Hematopoietic multipotent progenitor cell treated with erythropoietin and hydrocortisone succinate and interleukin-3 and kit ligand, for 15 days (in vitro differentiated cells): ENCODE results near the gene SERINC2.
A peak's percentile ranks its signal among the peaks of the same experiment; 100 is the strongest.
"Not testable (repeated sequence)": the region's sequence is repeated elsewhere in the genome, so short reads cannot be mapped to it uniquely, and the experiment has no call there.

ENCODE experiments used
- DNase-seq: peaks from one replicate; pipeline ENCODE4 v3.0.0-alpha.2; 2015; ENCODE audit warnings: low spot score

Gene SERINC2

DNA sequence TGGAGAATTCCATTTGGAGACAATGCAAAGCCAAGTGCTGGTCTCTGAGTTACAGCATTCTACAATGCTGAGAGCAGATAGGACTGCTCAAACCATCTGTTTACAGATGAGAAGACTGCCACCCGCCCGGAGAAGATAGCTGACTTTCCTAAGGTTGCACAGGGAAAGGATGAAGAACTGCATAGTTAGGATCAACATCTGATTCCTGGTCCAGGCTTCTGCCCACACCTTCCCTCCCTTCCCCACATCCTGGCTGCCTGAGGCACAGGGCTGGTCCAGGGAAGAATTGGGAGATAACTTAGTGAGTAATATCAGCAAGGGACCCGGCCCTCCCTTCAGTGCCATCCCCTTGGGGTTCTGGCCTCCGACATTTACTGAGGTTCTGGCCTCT, 2.0 kb downstream of the SERINC2 start:
- no peak for DNase-seq

DNA sequence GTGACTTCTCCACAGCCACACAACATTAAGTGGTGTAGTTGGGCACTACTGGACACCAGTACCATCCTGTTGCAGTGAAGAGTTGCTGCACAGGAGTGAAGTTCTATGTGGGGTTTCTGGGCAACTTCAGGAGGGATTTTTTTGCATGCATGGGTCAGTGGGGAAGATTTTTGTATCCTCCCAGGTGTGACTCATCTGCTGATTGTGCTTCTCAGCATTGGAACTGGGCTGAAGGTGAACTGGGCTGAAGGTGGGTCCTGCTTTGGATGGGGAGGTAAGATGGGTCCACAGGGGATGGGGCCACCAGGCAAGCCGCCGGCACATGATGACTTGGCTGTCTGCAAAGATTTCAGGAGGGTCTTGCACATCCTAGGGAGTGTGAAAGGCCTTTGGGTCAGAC, 2.6 kb downstream of the SERINC2 start:
- DNase-seq = no peak

DNA sequence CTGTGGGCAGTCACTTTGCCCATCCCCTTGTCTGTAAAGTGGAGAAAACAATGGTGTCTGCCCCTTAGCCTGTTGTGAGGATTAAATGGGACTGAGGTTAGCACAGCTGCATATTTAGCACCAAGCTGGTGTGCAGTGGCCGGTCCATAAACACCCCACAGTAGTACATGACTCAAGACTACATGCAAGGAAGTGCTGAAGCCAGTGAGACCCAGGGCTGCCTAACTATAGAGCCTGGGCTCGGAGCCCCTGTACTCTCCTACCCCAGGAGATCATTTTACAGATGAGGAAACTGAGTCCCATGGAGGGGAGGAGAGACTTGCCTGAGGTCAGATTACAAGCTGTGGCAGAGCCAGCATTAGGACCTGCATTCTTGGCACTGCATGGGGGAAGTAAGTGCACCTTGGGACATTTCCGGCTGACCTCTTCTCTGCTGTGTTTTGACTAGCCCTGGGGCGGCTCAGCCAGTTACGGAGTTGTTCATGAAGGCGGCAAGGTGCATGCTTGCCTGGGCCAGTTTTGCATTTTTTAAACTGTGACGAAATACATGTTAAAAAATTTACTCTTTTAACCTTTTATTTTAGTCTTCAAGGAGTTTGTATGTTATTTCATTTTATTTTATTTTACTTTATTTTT, 3.2 kb downstream of the SERINC2 start:
- DNase-seq = no peak

DNA sequence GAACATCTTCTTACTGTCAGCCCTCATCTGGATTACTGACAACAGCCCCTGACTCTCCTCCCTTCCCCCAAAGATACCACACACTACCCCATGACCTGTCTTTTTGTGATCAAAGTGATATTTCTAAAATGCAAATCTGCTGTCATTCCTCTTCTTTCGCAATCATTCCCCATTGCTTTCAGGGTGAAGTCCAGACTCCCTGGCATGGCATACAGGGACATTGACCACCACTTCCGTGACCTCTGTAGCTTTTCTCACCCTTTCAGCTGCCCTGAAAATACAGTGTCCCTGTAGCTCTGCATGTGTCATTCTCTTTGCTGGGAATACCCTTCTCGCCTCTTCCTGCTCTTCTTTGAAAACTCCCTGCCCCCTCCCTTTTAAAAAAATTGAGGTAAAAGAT, 4.1 kb downstream of the SERINC2 start:
- DNase-seq = no peak

DNA sequence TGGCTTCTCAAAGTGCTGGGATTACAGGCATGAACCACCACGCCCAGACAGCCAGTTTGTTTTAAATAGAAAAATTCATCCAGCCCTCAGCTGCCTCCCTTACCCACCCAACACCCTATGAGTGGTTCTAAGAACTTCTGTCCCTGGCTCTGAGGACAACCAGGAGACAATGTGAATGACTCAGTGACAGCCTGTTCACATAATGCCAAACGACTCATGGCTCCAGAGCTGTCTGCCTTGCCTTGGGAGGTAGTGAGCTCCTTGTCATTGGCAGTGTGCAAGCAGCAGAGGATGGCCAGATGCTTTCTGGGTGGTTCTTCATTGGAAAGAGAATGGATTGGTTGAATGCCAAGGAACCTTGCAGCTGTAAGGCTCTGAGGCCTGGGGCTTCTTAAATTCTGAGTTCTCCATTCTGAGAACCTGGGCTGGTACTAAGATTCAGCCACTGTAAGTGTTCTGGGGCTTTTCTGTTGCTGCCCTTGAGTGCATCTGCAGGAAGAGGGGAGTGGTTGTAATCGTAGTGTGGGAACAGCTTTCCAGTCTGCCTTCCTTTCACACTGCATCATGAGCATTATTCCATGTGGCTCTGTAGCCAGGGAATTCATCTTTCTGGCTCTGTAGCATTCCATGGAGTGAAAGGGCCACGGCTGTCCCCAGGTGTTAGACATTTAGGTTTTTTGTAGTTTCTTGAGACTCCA, 5.8 kb downstream of the SERINC2 start:
- DNase-seq = no peak

DNA sequence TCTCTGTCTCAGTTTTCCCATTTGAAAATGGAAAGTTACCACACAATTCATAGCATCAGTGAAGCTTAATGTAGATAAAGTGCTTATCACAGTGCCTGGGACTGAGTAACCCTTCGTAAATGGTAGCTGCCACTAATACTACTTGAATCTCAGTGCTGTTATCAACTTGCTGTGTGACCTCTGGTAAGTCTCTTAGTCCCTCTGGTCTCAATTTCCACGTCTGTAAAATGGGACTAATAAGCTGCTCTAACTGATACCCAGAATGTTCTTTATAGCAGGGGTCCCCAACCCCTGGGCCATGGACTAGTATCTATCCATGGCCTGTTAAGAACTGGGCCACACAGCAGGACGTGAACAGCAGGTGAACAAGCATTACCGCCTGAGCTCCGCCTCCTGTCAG, 7.7 kb downstream of the SERINC2 start:
- DNase-seq = no peak

DNA sequence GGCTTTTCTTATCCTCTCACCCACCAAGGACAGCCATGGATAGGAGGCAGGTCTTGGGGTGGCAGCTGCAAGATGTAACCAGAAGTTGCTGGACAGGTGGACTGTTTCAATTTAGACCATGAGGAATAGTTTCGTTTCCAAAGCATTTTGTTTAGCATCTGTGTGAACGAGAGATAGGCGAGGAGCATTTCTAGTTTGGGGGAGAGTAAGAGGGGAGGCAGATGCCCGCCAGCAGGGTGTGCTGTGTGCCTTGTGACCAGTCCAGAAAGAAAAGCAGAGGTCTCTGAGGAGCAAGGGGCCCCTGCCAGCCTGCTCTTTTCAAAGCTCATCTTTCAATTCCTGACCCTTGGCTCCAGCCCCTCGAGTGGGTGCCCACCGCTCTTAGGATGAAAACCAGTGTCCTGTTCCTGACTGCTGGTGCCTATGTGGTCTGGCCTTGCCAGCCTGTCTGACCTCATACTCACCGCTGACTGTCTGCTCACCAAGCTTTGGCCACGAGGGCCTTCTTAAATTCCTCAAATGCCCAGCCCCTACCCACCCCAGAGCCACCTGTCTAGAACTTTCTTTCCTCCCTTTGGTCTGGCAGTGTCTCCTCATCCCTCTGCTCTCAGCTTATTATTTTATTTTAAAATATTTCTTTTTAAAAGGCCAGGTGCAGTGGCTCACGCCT, 8.5 kb downstream of the SERINC2 start:
- no peak for DNase-seq

DNA sequence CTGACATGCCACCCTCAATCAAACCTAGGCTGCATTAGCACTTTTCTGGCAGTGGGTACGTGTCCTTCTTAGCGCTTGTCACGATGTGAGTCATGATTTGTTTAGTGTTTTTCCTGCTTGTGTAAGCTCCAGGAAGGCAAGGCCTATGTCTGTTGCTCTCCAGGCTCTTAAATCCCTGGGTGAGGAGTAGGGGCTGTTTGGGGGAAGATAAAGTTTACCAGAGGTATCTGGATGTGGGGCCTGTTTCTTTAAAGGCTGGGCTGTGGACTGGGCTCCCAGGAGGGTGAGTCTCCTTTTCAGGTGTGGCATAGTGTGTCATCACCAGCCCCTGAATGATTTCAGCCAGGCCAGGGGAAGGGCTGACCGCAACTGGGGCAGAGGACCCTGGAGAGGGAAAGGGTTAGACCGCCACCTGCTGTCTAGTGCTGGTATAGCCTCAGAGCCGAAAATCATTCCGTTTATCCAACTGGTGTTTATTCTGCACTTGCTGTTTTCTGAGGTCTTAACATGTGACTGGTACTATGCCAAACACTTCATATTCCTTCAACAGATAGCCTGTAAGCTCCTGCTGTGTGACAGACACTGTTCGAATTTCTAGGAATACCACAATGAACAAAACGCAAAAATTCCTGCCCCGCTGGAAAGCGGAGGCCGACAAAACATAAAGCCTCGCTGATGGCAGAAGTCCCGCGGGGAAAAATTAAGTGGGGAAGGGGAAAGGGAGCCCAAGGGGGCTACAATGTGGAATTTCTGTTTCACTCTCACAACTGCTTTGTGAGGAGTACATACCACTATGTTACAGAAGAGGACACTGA, 9.7 kb downstream of the SERINC2 start:
- DNase-seq = peak; percentile 76

DNA sequence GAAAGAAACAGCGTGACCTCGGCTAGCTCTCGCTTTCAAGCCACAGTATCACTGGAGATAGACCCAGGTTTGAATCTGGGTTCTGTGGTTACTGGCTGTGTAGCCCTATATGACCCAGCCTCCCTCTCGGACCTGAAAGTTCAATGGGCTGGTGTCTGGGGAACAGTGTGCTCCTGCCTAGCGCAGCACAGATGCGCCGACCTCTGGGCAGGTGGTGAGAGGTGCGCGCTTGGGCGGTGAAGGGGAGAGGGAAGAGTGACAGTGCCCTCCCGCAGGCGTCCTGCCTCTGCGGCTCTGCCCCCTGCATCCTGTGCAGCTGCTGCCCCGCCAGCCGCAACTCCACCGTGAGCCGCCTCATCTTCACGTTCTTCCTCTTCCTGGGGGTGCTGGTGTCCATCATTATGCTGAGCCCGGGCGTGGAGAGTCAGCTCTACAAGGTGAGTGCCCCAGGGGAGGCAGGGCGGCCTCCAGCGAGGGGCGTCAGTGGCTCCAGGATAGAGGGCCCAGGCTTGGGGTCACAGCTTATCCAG, 10.5 kb downstream of the SERINC2 start:
- DNase-seq = no peak

DNA sequence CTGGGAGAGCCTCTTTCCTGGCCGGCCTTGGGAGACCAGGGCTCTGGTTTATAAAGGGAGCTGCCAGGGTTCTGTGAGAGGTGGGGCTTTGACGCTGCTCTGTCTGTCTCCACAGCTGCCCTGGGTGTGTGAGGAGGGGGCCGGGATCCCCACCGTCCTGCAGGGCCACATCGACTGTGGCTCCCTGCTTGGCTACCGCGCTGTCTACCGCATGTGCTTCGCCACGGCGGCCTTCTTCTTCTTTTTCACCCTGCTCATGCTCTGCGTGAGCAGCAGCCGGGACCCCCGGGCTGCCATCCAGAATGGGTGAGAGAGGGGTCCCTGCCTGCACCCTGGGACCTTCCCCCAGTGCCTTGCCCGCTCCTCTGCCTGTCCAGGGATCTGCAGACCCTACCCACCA, 11.6 kb downstream of the SERINC2 start:
- DNase-seq = no peak

DNA sequence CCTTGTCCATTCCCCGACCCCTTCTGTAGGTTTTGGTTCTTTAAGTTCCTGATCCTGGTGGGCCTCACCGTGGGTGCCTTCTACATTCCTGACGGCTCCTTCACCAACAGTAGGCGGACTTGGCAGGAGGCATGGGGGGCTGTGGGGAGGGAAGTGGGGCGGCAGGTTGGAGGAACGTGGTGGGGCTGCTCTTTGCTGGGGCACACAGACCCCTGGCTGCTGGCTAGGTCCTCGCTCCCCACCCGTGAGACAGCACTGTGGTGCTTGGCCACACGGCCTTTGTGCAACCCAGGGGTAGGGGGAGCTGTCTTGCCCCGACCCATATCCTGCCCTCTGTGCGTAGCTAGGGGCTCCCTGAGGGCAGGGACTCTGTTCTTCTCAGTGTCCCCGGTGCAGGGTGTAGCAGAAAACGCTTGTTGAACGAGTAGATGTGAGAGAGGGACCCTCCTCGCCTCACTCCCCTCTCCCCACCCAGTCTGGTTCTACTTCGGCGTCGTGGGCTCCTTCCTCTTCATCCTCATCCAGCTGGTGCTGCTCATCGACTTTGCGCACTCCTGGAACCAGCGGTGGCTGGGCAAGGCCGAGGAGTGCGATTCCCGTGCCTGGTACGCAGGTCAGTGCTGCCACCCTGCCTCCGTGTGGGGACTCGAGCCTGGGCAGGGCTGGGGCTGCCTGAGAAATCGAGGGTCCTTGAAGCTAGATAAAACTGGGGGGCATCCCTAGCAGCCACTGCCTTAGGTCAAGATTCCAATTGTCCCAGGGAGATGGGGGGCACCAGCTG, 12.5 kb downstream of the SERINC2 start:
- DNase-seq = no peak

DNA sequence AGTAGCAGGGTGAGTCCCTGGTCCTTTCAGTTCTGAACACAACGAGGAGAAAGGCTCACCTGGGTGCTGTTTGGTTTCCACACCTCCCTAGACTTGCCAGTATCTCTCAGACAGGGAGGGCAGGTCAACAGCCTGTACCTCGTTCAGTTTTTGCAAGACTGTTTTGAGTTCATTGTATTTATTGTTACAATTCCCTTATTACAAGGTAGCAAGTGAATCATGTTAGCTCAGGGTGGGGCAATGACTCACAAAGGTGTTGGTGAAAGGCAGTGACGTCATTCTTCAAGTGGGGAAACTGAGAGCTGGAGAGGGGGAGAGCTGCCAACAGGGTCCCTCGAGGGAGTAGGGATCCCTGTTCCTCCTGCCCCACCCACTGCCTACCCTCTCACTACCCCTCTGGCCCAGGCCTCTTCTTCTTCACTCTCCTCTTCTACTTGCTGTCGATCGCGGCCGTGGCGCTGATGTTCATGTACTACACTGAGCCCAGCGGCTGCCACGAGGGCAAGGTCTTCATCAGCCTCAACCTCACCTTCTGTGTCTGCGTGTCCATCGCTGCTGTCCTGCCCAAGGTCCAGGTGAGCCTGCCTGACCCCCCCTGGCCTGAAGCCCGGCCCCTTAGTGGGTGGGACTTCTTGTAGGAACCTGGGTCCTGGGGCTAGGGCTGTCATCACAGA, 13.4 kb downstream of the SERINC2 start:
- DNase-seq = no peak

DNA sequence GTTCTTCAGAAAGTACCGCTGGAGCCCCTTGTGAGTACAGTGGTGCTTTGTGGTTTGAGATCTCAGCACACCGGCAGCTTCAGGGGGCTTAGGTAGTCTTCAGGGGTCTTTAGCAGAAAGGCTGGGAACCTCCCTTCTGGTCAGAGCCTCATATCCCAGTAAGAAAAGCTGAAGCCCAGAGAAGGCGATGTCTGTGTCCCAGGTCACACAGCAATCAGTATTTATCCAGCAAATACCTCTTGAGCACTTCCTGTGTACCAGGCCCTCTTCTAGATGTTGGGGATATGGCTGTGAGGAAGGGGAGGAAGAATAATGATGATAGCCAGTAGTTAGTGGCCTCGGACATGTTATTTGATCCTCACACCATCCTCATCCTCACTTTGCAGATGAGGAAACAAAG, 14.3 kb downstream of the SERINC2 start:
- no peak for DNase-seq

DNA sequence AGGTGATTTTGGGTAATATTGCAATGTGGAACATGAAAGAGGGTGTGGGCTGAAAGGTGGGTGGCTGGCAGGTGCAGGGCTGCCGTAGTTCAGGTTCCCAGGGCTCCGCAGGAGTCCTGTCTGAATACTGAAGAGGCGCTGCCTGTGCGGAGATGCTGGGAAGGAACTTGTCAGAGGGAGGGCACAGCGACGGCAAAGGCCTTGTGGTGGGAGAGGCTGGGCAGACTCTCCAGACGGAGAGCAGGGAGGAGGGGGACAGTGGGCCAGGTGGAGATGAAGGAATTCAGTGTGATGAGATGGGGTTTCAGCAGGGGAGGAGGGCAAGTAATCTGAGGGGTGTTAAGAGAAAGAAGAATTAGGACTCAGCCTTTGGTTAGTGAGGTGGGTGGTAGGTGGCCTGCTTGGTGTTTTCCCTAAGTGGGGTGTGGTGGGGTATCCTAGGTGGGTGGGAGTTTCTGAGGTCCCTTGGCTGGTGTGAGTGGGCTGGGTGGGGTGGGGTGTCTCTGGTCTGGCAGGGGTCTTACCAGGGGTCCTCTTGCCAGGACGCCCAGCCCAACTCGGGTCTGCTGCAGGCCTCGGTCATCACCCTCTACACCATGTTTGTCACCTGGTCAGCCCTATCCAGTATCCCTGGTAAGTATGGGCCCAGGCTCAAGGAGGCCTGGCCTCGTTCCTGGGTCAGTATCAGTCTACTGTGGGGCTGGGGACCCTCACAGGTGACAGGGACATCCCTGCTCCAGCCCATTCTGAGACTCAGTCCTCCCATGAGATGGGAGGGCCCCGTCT, 15.6 kb downstream of the SERINC2 start:
- no peak for DNase-seq

DNA sequence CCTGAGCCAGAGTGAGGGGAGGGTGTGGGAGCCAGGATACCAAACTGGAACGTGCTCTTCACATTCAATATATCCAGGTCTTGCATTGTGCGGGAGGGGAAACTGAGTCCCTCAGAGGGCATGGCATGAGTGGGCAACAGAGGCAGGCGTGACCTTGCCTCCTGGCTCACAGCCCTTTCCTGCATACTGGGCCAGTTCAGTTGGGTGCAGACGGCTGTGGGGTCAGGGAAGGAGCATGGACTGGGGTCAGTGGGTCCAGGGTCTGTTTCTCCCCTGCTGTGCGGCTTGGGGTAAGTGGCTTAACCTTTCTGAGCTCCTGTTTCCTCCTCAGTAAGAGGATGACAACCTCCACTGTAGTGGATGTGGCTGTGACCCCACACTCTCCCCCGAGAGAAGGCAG, 16.6 kb downstream of the SERINC2 start:
- no peak for DNase-seq

DNA sequence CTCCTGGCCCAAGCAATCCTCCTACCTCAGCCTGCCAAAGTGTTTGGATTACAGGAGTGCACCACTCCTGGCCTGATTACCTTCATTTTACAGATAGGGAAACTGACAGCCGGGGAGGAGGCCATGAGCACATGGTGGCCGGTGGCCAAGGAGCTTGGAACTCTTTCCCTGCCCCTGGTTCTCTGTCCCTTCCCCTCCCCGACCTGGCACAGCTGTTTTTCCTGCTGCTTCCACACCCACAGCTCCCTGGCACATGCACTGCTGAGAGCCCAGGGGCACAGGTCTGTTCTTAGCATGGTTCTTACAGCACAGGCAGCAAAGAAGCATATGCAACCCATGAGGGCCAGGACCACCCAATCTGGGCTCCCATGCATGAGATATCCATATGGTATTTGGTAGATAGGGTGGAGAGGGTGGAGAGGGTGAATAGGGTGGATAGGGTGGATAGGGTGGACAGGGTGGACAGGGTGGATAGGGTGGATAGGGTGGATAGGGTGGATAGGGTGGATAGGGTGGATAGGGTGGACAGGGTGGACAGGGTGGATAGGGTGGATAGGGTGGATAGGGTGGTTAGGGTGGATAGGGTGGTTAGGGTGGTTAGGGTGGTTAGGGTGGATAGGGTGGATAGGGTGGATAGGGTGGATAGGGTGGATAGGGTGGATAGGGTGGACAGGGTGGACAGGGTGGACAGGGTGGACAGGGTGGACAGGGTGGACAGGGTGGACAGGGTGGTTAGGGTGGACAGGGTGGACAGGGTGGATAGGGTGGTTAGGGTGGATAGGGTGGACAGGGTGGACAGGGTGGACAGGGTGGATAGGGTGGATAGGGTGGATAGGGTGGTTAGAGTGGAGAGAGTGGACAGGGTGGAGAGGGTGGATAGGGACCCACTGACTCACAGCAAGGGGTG, 18.6 kb downstream of the SERINC2 start:
- not testable (repeated sequence) for DNase-seq

DNA sequence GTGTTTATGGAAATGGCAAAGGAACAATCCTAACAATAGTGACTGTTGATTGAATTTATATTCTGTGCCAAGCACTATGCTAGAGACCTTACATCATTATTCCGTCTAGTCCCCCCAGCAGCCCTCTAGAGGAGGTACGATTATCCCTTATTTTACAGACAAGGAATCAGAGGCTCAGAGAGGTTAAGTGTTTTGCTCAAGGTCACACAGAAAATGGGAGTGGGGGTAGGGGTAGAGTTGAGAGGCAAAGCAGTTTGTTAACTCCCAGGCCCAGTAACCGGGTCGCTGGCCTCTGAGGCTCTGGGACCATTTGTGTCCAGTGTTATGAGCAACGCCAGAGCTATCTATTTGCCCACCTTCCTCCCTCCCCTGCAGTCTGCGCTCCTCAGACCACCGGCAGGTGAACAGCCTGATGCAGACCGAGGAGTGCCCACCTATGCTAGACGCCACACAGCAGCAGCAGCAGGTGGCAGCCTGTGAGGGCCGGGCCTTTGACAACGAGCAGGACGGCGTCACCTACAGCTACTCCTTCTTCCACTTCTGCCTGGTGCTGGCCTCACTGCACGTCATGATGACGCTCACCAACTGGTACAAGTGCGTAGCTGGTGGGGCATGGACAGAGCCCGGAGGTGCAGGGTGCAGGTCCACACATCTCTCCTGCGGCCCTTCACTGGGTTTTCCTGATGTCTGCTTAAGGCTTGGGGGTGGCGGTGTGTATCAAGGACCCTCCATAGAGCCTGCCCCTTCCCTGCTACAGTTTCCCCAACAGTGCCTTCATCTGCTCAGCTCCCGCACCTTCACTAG, 19.8 kb downstream of the SERINC2 start:
- DNase-seq = no peak

DNA sequence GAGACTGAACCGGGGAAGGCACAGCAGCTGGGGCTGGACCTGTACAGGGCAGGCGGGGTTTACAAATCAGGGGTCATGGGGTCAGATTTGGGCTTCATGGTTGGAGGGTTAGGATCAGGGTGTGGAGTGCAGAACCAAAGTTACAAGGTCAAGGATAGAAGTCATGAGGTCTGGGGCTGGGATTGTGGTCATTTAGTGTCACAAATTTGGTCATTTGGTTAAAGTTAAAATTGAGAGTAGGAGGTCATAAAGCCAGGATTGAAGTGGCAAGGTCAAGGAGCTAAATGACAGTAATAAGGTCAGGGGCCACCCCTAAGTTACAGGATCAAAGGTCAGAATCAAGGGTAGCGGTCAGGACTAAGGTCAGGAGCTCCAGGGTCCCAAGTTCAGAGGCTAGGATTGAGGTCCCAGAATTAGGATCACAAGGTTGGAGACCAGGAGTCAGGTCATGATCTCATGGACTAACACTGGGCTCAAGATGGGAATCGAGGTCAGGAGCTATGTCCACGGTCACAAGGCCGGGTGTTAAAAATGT, 20.4 kb downstream of the SERINC2 start:
- no peak for DNase-seq
